Lower leg skin (tissue), 4 donors: ENCODE results near the gene CD81. TPM values are rescaled to one million over a fixed set of nuclear protein-coding genes. Genes with fewer than 3 reads are reported as not detected.
A peak's percentile ranks its signal among the peaks of the same experiment; 100 is the strongest.

Experiments used
- DNase-seq, 2 donors: peaks; one replicate each; pipeline ENCODE4 v3.0.0-alpha.2; 2019; ENCODE audit warnings: low spot score in 2 of 2
- H3K4me3 ChIP-seq: fragments of 200-600 bp; sonication (generic); 2 replicates; pipeline ENCODE4 v1.5.1; 2017; ENCODE audit warnings: mild to moderate bottlenecking, low read depth; ENCODE audit not compliant: poor library complexity, severe bottlenecking
- POLR2A ChIP-seq, 2 donors: fragments of 450-650 bp; IDR thresholded peaks; one replicate each; pipeline ENCODE4 v1.6.1; 2016 to 2017; ENCODE audit warnings: antibody characterized with exemption in 2 of 2, mild to moderate bottlenecking in 1 of 2, moderate library complexity in 1 of 2
- WGBS, 2 donors: methylation state at CpG; one replicate each; pipeline ENCODE4 v1.1.5; 2018; 5-methylcytosine and 5-hydroxymethylcytosine counted together
- intact Hi-C: fragments of 100-400 bp; cut with DNase I; formaldehyde crosslinking; loops from one replicate; pipeline ENCODE4 v1.15.0; 2023; ENCODE audit warnings: low total_unique reads
- total RNA-seq, 4 donors: library from RNA; depleted of rRNA; stranded (reverse); fragments of >200 nt; gene quantifications; one replicate each; pipeline ENCODE4 v1.1.0, GENCODE V29; 2016
- TF ChIP-seq, protein P1 (sequence below), 3 donors: fragments of 450-650 bp; IDR thresholded peaks; one replicate each; pipeline ENCODE4 v1.5.1; 2016; ENCODE audit warnings: antibody characterized with exemption in 3 of 3, mild to moderate bottlenecking in 3 of 3, moderate library complexity in 2 of 3

CD81 gene
- total RNA-seq, 4 donors from 2014 or later = 189 to 337 (median 250) TPM

DNA sequence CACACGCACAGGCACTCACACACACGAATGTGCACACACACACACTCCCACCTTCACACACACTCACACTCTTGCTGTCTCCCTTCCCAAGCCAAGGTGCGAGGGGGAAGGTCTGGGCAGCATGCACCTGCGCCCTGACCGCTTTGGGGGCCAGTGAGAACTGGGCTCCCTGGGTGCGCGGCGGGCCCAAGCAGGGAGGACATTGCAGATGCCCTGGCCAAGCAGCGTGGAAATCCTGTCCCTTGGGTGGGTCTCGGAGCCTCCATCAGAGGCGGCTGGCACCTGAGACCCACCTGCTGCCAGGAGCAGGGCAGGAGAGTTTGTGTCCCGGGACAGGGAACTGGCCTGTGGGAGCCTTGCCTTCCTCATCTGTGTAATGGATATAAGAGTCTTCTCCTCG, 3.3 kb downstream of the CD81 start:
- intact Hi-C loops = no loop called here
- 66 to 73% methylated on average over 7 to 13 of the region's 13 CpGs for WGBS, 2 donors
- TF ChIP-seq, protein P1, sequence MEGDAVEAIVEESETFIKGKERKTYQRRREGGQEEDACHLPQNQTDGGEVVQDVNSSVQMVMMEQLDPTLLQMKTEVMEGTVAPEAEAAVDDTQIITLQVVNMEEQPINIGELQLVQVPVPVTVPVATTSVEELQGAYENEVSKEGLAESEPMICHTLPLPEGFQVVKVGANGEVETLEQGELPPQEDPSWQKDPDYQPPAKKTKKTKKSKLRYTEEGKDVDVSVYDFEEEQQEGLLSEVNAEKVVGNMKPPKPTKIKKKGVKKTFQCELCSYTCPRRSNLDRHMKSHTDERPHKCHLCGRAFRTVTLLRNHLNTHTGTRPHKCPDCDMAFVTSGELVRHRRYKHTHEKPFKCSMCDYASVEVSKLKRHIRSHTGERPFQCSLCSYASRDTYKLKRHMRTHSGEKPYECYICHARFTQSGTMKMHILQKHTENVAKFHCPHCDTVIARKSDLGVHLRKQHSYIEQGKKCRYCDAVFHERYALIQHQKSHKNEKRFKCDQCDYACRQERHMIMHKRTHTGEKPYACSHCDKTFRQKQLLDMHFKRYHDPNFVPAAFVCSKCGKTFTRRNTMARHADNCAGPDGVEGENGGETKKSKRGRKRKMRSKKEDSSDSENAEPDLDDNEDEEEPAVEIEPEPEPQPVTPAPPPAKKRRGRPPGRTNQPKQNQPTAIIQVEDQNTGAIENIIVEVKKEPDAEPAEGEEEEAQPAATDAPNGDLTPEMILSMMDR (IDR thresholded peaks at IDR 0.05) = no peak
- no peak for TF ChIP-seq POLR2A (IDR thresholded peaks at IDR 0.05)
- no peak for DNase-seq
- no peak overlapping the region for H3K4me3 ChIP-seq

DNA sequence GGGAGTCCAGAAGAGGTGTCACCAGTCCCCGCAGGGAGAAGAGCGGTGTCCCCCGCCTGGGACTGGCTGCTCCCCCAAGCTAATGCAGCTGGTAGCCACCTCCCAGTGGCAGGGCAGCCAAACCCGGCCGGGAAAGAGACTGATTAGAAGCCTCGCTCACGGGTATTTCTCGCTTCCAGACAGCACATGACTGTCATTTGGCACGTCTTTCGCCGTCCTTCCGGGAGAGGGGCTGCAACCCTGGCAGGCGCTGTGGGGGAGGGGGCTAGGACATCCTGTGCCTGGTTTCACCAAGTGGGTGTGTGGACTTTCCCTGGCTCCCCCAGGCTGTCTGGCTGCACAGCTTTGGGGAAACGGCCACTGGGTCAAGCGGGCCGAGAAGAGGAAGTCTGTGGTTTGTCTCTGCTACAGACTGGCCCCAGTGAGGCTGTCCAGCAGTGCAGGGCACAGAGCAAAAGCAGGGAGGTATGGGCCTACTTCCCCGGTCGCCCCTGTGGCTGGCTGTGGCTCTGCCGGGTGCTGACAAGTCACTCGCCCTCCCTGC, 3.8 kb downstream of the CD81 start:
- intact Hi-C loops = no loop called here
- WGBS, 2 donors = 48 to 64% methylated on average over 11 to 20 of the region's 20 CpGs
- no peak overlapping the region for H3K4me3 ChIP-seq
- peak; percentile 74 to 95 for DNase-seq
- TF ChIP-seq, protein P1 (IDR thresholded peaks at IDR 0.05) = no peak
- no peak for TF ChIP-seq POLR2A (IDR thresholded peaks at IDR 0.05)

DNA sequence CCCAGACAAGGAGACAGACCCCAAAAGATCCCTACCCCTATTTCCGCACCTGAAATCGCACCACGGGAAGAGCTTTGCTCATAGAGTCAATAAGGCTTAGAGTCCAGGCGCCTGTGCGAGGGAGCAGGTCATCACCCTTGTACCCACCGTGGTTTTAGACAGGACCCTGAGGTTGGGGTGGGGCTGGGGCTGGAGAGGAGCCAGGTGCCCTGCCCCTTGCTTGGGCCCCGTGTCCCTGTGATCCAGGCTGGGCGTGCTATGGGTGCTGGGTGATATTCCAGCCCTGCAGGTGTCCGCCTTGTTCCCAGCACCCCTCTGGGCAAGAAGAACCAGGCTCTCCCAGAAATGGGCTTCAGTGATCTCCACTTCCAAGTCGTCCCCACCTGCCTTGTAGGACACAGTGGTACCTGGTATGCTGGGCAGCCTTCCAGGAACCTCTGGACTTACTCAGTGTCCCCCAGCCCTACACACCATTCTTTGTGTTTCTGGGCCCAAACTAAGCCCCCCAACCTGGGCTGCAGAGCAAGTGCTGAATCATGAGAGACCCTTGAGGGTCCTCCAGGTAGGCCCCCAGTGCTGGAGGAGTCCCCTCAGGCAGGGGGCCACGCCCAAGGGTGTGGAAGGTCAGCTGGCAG, 4.5 kb downstream of the CD81 start:
- TF ChIP-seq, protein P1 (IDR thresholded peaks at IDR 0.05) = no peak
- TF ChIP-seq POLR2A (IDR thresholded peaks at IDR 0.05) = no peak
- intact Hi-C loops = no loop called here
- H3K4me3 ChIP-seq = no peak overlapping the region
- 75% methylated on average over 11 of the region's 11 CpGs for WGBS, 2 donors
- no peak for DNase-seq

DNA sequence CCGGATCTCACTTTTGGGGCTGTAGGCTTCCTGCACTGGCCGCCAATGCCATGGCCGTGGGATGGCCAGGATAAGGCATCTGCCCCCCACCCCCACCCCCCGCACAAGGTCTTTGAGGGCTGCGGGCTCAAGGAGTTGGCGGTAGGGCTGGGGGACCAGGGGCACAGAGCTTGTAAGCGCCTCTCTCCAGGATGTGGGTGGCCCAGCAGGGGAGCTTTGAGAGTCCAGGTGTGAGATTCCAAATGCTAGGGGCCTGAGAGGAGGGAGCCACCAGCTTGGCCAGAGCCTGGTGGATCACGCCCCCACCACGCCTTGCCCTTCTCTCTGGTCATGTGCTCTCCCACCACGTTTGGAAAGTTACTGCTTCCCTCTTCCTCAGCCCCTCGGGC, 5.0 kb downstream of the CD81 start:
- DNase-seq = no peak
- intact Hi-C loops = no loop called here
- no peak overlapping the region for H3K4me3 ChIP-seq
- WGBS, 2 donors = 46 to 54% methylated on average over 9 to 11 of the region's 11 CpGs
- TF ChIP-seq, protein P1 (IDR thresholded peaks at IDR 0.05) = no peak
- TF ChIP-seq POLR2A (IDR thresholded peaks at IDR 0.05) = no peak

DNA sequence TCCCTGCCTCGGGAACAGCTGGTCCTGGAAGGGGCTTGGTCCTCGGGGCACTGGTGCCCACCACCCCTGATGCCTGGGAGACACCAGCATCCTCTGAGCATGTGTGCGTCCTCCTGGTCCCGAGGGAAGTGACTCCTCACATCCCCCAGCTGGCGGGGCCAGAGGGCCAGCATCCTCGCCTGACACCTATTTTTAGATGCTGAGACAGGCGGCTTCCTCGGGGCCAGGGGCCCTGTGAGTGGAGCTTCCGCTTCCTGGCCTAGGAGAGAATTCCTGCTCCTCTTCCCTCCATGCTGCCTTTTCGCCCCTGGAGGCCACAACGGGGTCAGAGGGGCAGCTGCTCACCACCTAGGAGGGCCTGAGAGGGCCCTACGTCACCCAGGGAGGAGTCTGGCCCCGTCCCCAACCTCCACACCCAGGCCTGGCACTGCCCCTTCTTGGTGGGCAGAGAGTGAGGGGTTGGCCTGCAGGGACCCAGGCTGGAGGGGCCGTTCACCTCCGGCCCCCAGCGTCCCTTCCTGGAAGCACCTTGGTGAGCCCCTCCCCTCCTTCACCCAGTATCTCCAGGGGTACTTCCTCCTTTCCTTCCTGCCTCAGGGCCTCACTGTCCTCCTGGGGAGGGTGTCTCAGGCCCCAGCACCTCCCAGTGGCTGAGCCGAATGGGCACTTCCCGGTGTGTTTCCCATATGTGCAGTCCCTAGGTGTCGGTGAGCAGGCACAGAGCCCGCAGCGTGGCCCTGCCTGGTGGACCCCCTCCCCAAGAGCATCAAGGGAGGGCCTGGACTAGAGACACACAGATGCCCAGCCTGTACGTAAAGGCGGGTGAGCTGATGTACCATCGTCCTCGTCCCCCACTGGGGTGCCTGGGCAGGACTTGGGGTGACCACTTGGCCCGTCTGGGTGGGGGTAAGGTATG, 6.1 kb downstream of the CD81 start:
- intact Hi-C loops = no loop called here
- H3K4me3 ChIP-seq = no peak overlapping the region
- TF ChIP-seq, protein P1 (IDR thresholded peaks at IDR 0.05) = no peak
- no peak for TF ChIP-seq POLR2A (IDR thresholded peaks at IDR 0.05)
- 42 to 45% methylated on average over 15 to 23 of the region's 26 CpGs for WGBS, 2 donors
- DNase-seq = no peak
